Uterus (tissue), 2 donors: ENCODE data around the gene HIF1AN.

Source experiments
- CTCF ChIP-seq, 4 experiments: fragments of 200-600 bp in 2 of 4; fragments of 450-650 bp in 2 of 4; sonication (generic) in 2 of 4; IDR thresholded peaks; one replicate each; pipeline ENCODE4 v1.5.1; 2016 to 2019; ENCODE audit warnings: antibody characterized with exemption in 4 of 4, mild to moderate bottlenecking in 2 of 4, moderate library complexity in 1 of 4
- POLR2A ChIP-seq, 2 donors: fragments of 450-650 bp; IDR thresholded peaks; one replicate each; pipeline ENCODE4 v1.6.1; 2016; ENCODE audit warnings: antibody characterized with exemption in 2 of 2, mild to moderate bottlenecking in 1 of 2, moderate library complexity in 1 of 2

- TF ChIP-seq CTCF (IDR thresholded peaks at IDR 0.05) = no peak
- TF ChIP-seq POLR2A (IDR thresholded peaks at IDR 0.05) = no peak
These were observed 16.0 kb downstream of the HIF1AN start for GRCh38 chr10:100551738-100552137.
